GM12878 (cell line): Measurements from ENCODE around the gene OSGEPL1. TPM values are rescaled to one million over a fixed set of nuclear protein-coding genes. Genes with fewer than 3 reads are reported as not detected.

ENCODE experiments used
- CHD1 ChIP-seq: IDR thresholded peaks from 2 replicates; pipeline ENCODE4 v1.6.1; 2012; ENCODE audit warnings: low read depth, low read length, improper control_type of control experiment
- CHD2 ChIP-seq: IDR thresholded peaks from 2 replicates; pipeline ENCODE4 v1.6.1; 2011; ENCODE audit warnings: low read depth, low read length, improper control_type of control experiment, borderline replicate concordance
- ESRRA ChIP-seq: IDR thresholded peaks from 2 replicates; pipeline ENCODE4 v1.6.1; 2012; ENCODE audit warnings: mild to moderate bottlenecking, low read length, improper control_type of control experiment
- NFIC ChIP-seq: IDR thresholded peaks from 2 replicates; pipeline ENCODE4 v1.6.1; 2012; ENCODE audit warnings: low read depth, mild to moderate bottlenecking, inconsistent platforms, low read length, moderate library complexity
- POLR2AphosphoS2 ChIP-seq: IDR thresholded peaks from 2 replicates; pipeline ENCODE4 v1.6.1; 2011; ENCODE audit warnings: low read depth, mild to moderate bottlenecking, low read length, improper control_type of control experiment, moderate library complexity
- POLR2AphosphoS5 ChIP-seq: IDR thresholded peaks from 2 replicates; pipeline ENCODE4 v1.6.1; 2011; ENCODE audit warnings: mild to moderate bottlenecking, low read length, inconsistent platforms
- POU2F2 ChIP-seq: IDR thresholded peaks from 3 replicates; pipeline ENCODE4 v1.6.1; 2011; ENCODE audit warnings: low read depth, mild to moderate bottlenecking, low read length, borderline replicate concordance
- RAD21 ChIP-seq: IDR thresholded peaks from 2 replicates; pipeline ENCODE4 v1.6.1; 2011; ENCODE audit warnings: mild to moderate bottlenecking, low read depth, low read length, moderate library complexity; ENCODE audit not compliant: insufficient read depth
- RB1 ChIP-seq: fragments of 450-650 bp; formaldehyde crosslinking; IDR thresholded peaks from 2 replicates; pipeline ENCODE4 v1.6.1; 2017; ENCODE audit warnings: mild to moderate bottlenecking, borderline replicate concordance
- RUNX3 ChIP-seq: IDR thresholded peaks from 2 replicates; pipeline ENCODE4 v1.6.1; 2012; ENCODE audit warnings: low read length, inconsistent platforms
- SMC3 ChIP-seq: IDR thresholded peaks from 2 replicates; pipeline ENCODE4 v1.6.1; 2011; ENCODE audit warnings: low read length, improper control_type of control experiment, borderline replicate concordance
- ZZZ3 ChIP-seq: IDR thresholded peaks from 2 replicates; pipeline ENCODE4 v1.6.1; 2011; ENCODE audit warnings: low read depth; ENCODE audit not compliant: control insufficient read depth, insufficient read length
- polyA plus RNA-seq, 11 experiments: library from polyadenylated mRNA; depleted of rRNA in 4 of 11; unstranded in 6 of 11; stranded (reverse) in 5 of 11; fragments of >200 nt; fragmentation: Nextera tagmentation in 4 of 11; fragmentation: Illumina TruSeq in 1 of 11; extraction: Ambion mirVana in 4 of 11; extraction: Trizol in 1 of 11; gene quantifications; 1 replicate in 1 of 11; 2 replicates in 10 of 11; pipeline versions ENCODE4 v1.2.1 to v1.2.3, GENCODE V29; 2011 to 2016; ENCODE audit warnings: inconsistent platforms in 2 of 11, missing spikeins in 2 of 11, low read depth in 1 of 11
- total RNA-seq, 4 experiments: library from RNA; depleted of rRNA in 3 of 4; stranded (reverse); fragments of >200 nt in 3 of 4; fragmentation: Illumina TruSeq in 1 of 4; extraction: Trizol in 1 of 4; gene quantifications; 2 replicates each; pipeline versions ENCODE4 v1.2.1 to v1.2.3, GENCODE V29; 2013 to 2021
- TF ChIP-seq, protein P1 (sequence below): fragments of 450-650 bp; IDR thresholded peaks from 2 replicates; pipeline ENCODE4 v1.6.1; 2017; ENCODE audit warnings: antibody characterized with exemption, mild to moderate bottlenecking, moderate library complexity
- TF ChIP-seq, protein P2 (sequence below): fragments of 150-350 bp; IDR thresholded peaks from 2 replicates; pipeline ENCODE4 v1.6.1; 2014; ENCODE audit warnings: mild to moderate bottlenecking, low read depth, low read length
- TF ChIP-seq, protein P3 (sequence below): fragments of 450-650 bp; formaldehyde crosslinking; IDR thresholded peaks from 2 replicates; pipeline ENCODE4 v1.4.0; 2020; ENCODE audit warnings: mild to moderate bottlenecking, moderate library complexity
- TF ChIP-seq, protein P4 (sequence below): fragments of 450-650 bp; IDR thresholded peaks from 2 replicates; pipeline ENCODE4 v1.6.1; 2018; ENCODE audit warnings: borderline replicate concordance, mild to moderate bottlenecking; ENCODE audit not compliant: partially characterized antibody

The OSGEPL1 gene
- total and polyA plus RNA-seq, 10 of the 15 experiments (the other 5 are each of a cell fraction or from before 2014, with no cell fraction given), result 6.7 to 18.0 (median 9.4) TPM

DNA sequence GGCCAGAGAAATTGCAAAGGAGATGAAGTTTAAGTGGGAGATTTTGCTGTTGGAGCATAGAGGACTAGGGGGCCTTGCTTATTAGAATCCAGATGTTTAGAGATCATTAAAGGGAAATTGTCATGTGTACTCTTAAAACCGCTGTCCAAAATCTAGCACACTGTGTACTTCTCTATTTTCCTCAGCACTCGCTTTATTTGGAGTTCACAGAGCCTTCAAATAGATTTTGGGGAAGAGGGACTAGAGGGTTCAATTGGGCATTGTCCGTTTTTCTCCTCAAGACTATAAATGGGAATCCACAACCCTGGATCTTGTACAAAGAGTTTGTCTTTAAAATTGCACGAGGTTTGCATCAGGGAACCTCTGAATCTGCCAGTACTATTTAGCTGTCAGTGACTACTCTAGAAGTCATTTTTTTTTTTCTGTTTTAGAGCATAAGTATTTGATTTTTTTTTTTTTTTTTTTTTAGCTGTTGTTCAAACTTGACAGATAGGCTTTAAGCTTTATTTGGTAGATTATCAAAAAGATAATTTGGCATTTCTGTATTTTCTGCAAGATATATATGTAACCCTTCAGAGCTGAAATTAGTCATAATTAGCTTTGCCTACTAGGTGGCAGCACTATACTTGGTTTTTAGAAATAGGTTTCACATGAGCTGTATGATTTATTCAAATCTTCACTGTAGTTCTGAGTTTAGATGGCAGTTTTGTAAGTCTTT lies 35.9 kb upstream of the OSGEPL1 start (continued):
- TF ChIP-seq NFIC, result no peak
- TF ChIP-seq, protein P1, sequence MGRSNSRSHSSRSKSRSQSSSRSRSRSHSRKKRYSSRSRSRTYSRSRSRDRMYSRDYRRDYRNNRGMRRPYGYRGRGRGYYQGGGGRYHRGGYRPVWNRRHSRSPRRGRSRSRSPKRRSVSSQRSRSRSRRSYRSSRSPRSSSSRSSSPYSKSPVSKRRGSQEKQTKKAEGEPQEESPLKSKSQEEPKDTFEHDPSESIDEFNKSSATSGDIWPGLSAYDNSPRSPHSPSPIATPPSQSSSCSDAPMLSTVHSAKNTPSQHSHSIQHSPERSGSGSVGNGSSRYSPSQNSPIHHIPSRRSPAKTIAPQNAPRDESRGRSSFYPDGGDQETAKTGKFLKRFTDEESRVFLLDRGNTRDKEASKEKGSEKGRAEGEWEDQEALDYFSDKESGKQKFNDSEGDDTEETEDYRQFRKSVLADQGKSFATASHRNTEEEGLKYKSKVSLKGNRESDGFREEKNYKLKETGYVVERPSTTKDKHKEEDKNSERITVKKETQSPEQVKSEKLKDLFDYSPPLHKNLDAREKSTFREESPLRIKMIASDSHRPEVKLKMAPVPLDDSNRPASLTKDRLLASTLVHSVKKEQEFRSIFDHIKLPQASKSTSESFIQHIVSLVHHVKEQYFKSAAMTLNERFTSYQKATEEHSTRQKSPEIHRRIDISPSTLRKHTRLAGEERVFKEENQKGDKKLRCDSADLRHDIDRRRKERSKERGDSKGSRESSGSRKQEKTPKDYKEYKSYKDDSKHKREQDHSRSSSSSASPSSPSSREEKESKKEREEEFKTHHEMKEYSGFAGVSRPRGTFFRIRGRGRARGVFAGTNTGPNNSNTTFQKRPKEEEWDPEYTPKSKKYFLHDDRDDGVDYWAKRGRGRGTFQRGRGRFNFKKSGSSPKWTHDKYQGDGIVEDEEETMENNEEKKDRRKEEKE, result no peak
- TF ChIP-seq RAD21, result peak; percentile 77
- TF ChIP-seq, protein P2, sequence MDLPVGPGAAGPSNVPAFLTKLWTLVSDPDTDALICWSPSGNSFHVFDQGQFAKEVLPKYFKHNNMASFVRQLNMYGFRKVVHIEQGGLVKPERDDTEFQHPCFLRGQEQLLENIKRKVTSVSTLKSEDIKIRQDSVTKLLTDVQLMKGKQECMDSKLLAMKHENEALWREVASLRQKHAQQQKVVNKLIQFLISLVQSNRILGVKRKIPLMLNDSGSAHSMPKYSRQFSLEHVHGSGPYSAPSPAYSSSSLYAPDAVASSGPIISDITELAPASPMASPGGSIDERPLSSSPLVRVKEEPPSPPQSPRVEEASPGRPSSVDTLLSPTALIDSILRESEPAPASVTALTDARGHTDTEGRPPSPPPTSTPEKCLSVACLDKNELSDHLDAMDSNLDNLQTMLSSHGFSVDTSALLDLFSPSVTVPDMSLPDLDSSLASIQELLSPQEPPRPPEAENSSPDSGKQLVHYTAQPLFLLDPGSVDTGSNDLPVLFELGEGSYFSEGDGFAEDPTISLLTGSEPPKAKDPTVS, result no peak
- no peak for TF ChIP-seq CHD2
- TF ChIP-seq ZZZ3, result no peak
- TF ChIP-seq ESRRA, result no peak
- TF ChIP-seq RB1, result no peak
- no peak for TF ChIP-seq RUNX3
- no peak for TF ChIP-seq POLR2AphosphoS2
- no peak for TF ChIP-seq POLR2AphosphoS5
- 0 out of 3 replicates have a peak, but pooled peaks have one; percentile 33 for TF ChIP-seq POU2F2
- TF ChIP-seq, protein P3, sequence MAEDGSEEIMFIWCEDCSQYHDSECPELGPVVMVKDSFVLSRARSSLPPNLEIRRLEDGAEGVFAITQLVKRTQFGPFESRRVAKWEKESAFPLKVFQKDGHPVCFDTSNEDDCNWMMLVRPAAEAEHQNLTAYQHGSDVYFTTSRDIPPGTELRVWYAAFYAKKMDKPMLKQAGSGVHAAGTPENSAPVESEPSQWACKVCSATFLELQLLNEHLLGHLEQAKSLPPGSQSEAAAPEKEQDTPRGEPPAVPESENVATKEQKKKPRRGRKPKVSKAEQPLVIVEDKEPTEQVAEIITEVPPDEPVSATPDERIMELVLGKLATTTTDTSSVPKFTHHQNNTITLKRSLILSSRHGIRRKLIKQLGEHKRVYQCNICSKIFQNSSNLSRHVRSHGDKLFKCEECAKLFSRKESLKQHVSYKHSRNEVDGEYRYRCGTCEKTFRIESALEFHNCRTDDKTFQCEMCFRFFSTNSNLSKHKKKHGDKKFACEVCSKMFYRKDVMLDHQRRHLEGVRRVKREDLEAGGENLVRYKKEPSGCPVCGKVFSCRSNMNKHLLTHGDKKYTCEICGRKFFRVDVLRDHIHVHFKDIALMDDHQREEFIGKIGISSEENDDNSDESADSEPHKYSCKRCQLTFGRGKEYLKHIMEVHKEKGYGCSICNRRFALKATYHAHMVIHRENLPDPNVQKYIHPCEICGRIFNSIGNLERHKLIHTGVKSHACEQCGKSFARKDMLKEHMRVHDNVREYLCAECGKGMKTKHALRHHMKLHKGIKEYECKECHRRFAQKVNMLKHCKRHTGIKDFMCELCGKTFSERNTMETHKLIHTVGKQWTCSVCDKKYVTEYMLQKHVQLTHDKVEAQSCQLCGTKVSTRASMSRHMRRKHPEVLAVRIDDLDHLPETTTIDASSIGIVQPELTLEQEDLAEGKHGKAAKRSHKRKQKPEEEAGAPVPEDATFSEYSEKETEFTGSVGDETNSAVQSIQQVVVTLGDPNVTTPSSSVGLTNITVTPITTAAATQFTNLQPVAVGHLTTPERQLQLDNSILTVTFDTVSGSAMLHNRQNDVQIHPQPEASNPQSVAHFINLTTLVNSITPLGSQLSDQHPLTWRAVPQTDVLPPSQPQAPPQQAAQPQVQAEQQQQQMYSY (CRISPR knock-in tag), result no peak
- TF ChIP-seq, protein P4, sequence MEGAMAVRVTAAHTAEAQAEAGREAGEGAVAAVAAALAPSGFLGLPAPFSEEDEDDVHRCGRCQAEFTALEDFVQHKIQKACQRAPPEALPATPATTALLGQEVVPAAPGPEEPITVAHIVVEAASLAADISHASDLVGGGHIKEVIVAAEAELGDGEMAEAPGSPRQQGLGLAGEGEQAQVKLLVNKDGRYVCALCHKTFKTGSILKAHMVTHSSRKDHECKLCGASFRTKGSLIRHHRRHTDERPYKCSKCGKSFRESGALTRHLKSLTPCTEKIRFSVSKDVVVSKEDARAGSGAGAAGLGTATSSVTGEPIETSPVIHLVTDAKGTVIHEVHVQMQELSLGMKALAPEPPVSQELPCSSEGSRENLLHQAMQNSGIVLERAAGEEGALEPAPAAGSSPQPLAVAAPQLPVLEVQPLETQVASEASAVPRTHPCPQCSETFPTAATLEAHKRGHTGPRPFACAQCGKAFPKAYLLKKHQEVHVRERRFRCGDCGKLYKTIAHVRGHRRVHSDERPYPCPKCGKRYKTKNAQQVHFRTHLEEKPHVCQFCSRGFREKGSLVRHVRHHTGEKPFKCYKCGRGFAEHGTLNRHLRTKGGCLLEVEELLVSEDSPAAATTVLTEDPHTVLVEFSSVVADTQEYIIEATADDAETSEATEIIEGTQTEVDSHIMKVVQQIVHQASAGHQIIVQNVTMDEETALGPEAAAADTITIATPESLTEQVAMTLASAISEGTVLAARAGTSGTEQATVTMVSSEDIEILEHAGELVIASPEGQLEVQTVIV, result no peak
- no peak for TF ChIP-seq CHD1
- TF ChIP-seq SMC3, result peak; percentile 41; the same call in 1 of the 2 replicates
